ENCODE data around the gene DGKG. TPM values are rescaled to one million over a fixed set of nuclear protein-coding genes. Genes with fewer than 3 reads are reported as not detected.

The DGKG gene
- total and polyA plus RNA-seq, 10 of the 15 experiments (the other 5 are each of a cell fraction or from before 2014, with no cell fraction given) = 0.39 to 6.2 (median 4.7) TPM

DNA sequence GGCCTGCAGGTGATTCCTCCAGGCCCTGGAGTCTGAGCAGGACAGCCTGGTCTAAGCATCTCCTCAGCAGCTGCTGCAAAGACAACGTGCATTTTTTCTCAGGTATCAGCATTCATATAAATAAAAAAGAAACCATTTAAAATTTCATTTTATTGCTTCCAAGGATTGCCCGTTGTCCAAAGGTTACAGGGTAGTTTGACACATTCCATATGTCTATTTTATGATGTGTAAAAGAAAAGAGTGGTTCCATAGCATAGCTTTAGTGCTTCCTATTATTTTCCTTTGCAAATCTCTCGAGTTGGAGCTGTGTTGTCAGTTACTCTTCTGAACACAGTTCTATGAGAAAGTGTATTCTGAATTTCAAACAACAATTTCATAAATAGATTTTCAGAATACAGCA is 7.2 kb upstream of the DGKG start:
- H3K4me3 ChIP-seq = no peak overlapping the region
- WGBS (ENCODE audit: insufficient coverage, insufficient replicate concordance, low lambda C conversion rate, missing lambda C conversion rate) = 3% methylated on average over 3 of the region's 3 CpGs
- H3K27ac ChIP-seq (ENCODE audit: control insufficient read depth, insufficient read depth) = no peak overlapping the region
- no peak overlapping the region for H3K4me2 ChIP-seq (ENCODE audit: control insufficient read depth, insufficient read depth)
- no peaks in the 10 kb centered on the region for H3K4me1 ChIP-seq (ENCODE audit: control insufficient read depth, insufficient read depth, low read length)
- no peak overlapping the region for H2AFZ ChIP-seq (ENCODE audit: control insufficient read depth, low read depth, low read length)
- no peak overlapping the region for H3K9ac ChIP-seq (ENCODE audit: control insufficient read depth, insufficient read depth, low read length)
- CTCF ChIA-PET = no interaction called here
- no TSS peak for BruUV-seq (replicated peaks)
- ATAC-seq (no peak), DNase-seq (ENCODE audit: low read depth, low spot score) (no peak), FAIRE-seq (no peak)
- H4K20me1 ChIP-seq (ENCODE audit: control insufficient read depth, insufficient read depth) = no peaks in the 10 kb centered on the region
- peaks cover 0 to 1% of the 10 kb centered on the region in 2 experiments; a peak in 3 of 4 replicates for H3K27me3 ChIP-seq (replicated peaks in 1 of 2; ENCODE audit: control insufficient read depth in 2 of 2, insufficient read depth in 2 of 2, low read length in 1 of 2)
- intact Hi-C loops (cut with micrococcal nuclease; ENCODE audit: unreplicated experiment) (no loop called here), in situ Hi-C loops (cut with MboI) (no loop called here)
- SMC1A ChIA-PET (ENCODE audit: uncharacterized antibody, unreplicated experiment) = interaction anchor here (1.2 kb wide), 1 partner anchor 55 kb away, joined by 3 read pairs; no protein-coding TSS in a partner anchor
- no peaks in the 10 kb centered on the region for H3K79me2 ChIP-seq (ENCODE audit: control insufficient read depth, insufficient read depth, low read length)
- no peaks in the 10 kb centered on the region for H3K9me3 ChIP-seq (replicated peaks; ENCODE audit: control insufficient read depth, insufficient read depth, low read length)
- RAD21 ChIA-PET (ENCODE audit: unreplicated experiment) = no interaction called here
- no peak for TF ChIP-seq TBL1XR1 (IDR thresholded peaks at IDR 0.05; ENCODE audit: low read depth, low read length)
- no peak for TF ChIP-seq TCF7 (IDR thresholded peaks at IDR 0.05; ENCODE audit: borderline replicate concordance)
- no peak for TF ChIP-seq SMAD1 (IDR thresholded peaks at IDR 0.05; ENCODE audit: low read depth, partially characterized antibody)
- POLR2A ChIA-PET = no interaction called here
- no peaks in the 10 kb centered on the region for H3K36me3 ChIP-seq (ENCODE audit: control insufficient read depth in 2 of 2, insufficient read depth in 2 of 2, low read length in 1 of 2)

DNA sequence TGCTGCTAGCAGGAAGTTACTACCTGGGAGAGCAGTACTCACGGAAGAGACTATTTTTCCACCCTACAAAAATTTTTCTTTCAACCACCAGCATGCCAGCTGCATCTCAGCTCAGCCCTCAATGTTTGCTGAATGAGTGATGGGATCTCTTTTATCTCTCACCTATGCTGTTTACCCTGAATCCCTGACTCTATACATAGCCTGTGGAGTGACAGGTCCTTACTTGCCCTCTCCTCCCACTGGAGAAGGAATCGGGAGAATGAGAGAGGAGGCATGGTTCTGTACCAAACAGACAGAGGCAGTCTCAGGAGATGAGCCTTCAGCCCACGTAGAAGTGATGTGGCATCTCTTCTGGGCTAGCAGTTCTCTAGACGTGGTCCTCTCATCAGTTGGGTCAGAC is 6.7 kb upstream of the DGKG start:
- Histone ChIP-seq H4K20me1 (ENCODE audit: control insufficient read depth, insufficient read depth) (no peaks in the 10 kb centered on the region), H3K9me3 (replicated peaks; ENCODE audit: control insufficient read depth, insufficient read depth, low read length) (no peaks in the 10 kb centered on the region; the same call in 2 of the 3 replicates), H3K79me2 (ENCODE audit: control insufficient read depth, insufficient read depth, low read length) (no peaks in the 10 kb centered on the region), H3K27ac (ENCODE audit: control insufficient read depth, insufficient read depth) (no peak overlapping the region), H3K9ac (ENCODE audit: control insufficient read depth, insufficient read depth, low read length) (no peak overlapping the region), H3K4me2 (ENCODE audit: control insufficient read depth, insufficient read depth) (no peak overlapping the region), H3K27me3 (replicated peaks in 1 of 2; ENCODE audit: control insufficient read depth in 2 of 2, insufficient read depth in 2 of 2, low read length in 1 of 2) (peaks cover 1 to 5% of the 10 kb centered on the region in 2 experiments; a peak in 2 of 4 replicates), H2AFZ (ENCODE audit: control insufficient read depth, low read depth, low read length) (no peak overlapping the region), H3K36me3 (ENCODE audit: control insufficient read depth in 2 of 2, insufficient read depth in 2 of 2, low read length in 1 of 2) (no peaks in the 10 kb centered on the region), H3K4me1 (ENCODE audit: control insufficient read depth, insufficient read depth, low read length) (no peaks in the 10 kb centered on the region), H3K4me3 (no peak overlapping the region)
- no TSS peak for BruUV-seq (replicated peaks)
- no peak for DNase-seq (ENCODE audit: low read depth, low spot score)
- in situ Hi-C loops (cut with MboI) (no loop called here), intact Hi-C loops (cut with micrococcal nuclease; ENCODE audit: unreplicated experiment) (no loop called here)
- no peak for TF ChIP-seq TARDBP (IDR thresholded peaks at IDR 0.05; ENCODE audit: borderline replicate concordance)
- no peak for TF ChIP-seq ATF7 (IDR thresholded peaks at IDR 0.05; ENCODE audit: low read depth)
- 28% methylated on average over 4 of the region's 4 CpGs for WGBS (ENCODE audit: insufficient coverage, insufficient replicate concordance, low lambda C conversion rate, missing lambda C conversion rate)
- ChIA-PET CTCF (interaction anchor here (1.3 kb wide), 1 partner anchor 171 kb away, joined by 6 read pairs; no protein-coding TSS in a partner anchor), SMC1A (ENCODE audit: uncharacterized antibody, unreplicated experiment) (interaction anchor here (1.1 to 1.2 kb wide), 2 partner anchors 55 to 90 kb away, joined by 3 read pairs; no protein-coding TSS in a partner anchor), RAD21 (ENCODE audit: unreplicated experiment) (no interaction called here), POLR2A (no interaction called here)
- no peak for FAIRE-seq
- ATAC-seq = no peak
